HEK293T (cell line): ENCODE results near the gene EXOC4.

ENCODE experiments used
- CTBP1 ChIP-seq: fragments of 450-650 bp; IDR thresholded peaks from 2 replicates; pipeline ENCODE4 v1.6.1; 2016; ENCODE audit warnings: borderline replicate concordance
- ELF4 ChIP-seq: fragments of 450-650 bp; IDR thresholded peaks from 2 replicates; pipeline ENCODE4 v1.6.1; 2017; ENCODE audit warnings: antibody characterized with exemption
- FOXK2 ChIP-seq: fragments of 450-650 bp; IDR thresholded peaks from 2 replicates; pipeline ENCODE4 v1.6.1; 2016; ENCODE audit warnings: mild to moderate bottlenecking
- FOXM1 ChIP-seq: fragments of 450-650 bp; IDR thresholded peaks from 2 replicates; pipeline ENCODE4 v1.6.1; 2017; ENCODE audit warnings: mild to moderate bottlenecking, borderline replicate concordance
- HDGF ChIP-seq: fragments of 450-650 bp; IDR thresholded peaks from 2 replicates; pipeline ENCODE4 v1.6.1; 2017; ENCODE audit warnings: antibody characterized with exemption, borderline replicate concordance
- NFRKB ChIP-seq: fragments of 450-650 bp; IDR thresholded peaks from 2 replicates; pipeline ENCODE4 v1.6.1; 2016; ENCODE audit warnings: mild to moderate bottlenecking, moderate library complexity
- SP1 ChIP-seq: fragments of 450-650 bp; IDR thresholded peaks from 2 replicates; pipeline ENCODE4 v1.6.1; 2017
- ZNF384 ChIP-seq: fragments of 450-650 bp; IDR thresholded peaks from 2 replicates; pipeline ENCODE4 v1.6.1; 2016

GRCh38 chr7:133295484-133295883 is 42.6 kb downstream of the EXOC4 start:
- TF ChIP-seq SP1 (no peak), FOXM1 (no peak), FOXK2 (no peak), NFRKB (no peak), ZNF384 (no peak), ELF4 (no peak), HDGF (no peak), CTBP1 (no peak)
